GM18951 (cell line): ENCODE results near the gene SEC14L1.
"Not testable (repeated sequence)": the region's sequence is repeated elsewhere in the genome, so short reads cannot be mapped to it uniquely, and the experiment has no call there.

Experiments
- POLR2A ChIP-seq: IDR thresholded peaks from 4 replicates; pipeline ENCODE4 v1.6.1; 2011; ENCODE audit warnings: mild to moderate bottlenecking; ENCODE audit not compliant: insufficient read length, insufficient read depth; ENCODE audit errors: extremely low read depth
- in situ Hi-C: fragments of 300-500 bp; cut with MboI; formaldehyde crosslinking; loops from one replicate; pipeline ENCODE4 v1.12.0; 2022; ENCODE audit warnings: low sequenced_read_pairs, mixed read lengths, inconsistent platforms; ENCODE audit not compliant: unreplicated experiment

Gene SEC14L1

DNA sequence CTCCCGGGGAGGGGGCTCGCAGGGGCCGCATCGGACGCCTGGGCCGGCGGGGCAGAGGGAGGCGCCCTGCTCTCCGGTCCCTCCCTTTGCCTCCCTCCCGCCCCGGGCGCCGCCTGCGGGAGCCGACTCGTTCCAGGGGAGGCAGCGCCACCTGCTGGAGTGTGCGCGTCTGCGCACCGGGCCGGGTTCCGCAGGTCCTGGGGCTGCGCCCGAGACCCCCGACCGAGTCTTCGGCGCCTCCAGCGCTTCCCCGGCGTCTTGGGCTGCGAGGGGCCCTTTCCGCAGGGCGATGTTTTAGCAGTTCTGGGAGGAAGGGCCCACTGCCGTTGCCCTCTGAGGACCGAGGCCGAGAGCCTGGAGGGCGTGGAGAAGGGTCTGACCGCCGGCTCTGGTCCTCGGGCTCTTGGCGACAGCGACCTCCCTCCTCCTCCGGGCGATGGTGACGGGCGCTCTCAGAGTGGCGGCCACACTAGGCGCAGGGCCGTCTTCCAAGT, 106.3 kb downstream of the SEC14L1 start:
- TF ChIP-seq POLR2A, result no peak

DNA sequence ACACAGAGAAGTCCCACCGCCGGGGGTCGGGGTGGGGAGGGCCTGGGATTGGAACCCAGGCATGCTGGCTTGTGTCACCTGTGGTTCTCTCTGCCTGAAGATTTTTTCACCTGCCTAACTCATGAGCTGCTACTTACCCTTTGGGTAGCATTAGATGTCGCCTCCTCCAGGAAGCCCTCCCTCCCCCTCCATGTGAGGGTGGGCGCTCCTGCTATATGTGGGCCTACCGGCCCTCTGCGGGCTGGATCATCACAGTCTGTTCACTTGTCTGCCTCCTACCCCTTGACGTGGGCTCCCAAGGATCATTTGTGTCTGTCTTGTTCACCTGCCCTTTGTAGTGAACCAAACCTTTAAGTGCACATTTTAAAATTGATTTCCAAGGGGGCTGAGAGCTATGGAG, 106.8 kb downstream of the SEC14L1 start:
- in situ Hi-C loops, result loop anchor here (5.0 to 25.0 kb wide), 2 partner anchors 160 to 385 kb away; partner anchors contain the start of gene MGAT5B
- no peak for TF ChIP-seq POLR2A

More for the DNA sequence above, 106.3 kb downstream of the SEC14L1 start:
- in situ Hi-C loops, result loop anchor here (5.0 to 25.0 kb wide), 2 partner anchors 160 to 385 kb away; partner anchors contain the start of gene MGAT5B

DNA sequence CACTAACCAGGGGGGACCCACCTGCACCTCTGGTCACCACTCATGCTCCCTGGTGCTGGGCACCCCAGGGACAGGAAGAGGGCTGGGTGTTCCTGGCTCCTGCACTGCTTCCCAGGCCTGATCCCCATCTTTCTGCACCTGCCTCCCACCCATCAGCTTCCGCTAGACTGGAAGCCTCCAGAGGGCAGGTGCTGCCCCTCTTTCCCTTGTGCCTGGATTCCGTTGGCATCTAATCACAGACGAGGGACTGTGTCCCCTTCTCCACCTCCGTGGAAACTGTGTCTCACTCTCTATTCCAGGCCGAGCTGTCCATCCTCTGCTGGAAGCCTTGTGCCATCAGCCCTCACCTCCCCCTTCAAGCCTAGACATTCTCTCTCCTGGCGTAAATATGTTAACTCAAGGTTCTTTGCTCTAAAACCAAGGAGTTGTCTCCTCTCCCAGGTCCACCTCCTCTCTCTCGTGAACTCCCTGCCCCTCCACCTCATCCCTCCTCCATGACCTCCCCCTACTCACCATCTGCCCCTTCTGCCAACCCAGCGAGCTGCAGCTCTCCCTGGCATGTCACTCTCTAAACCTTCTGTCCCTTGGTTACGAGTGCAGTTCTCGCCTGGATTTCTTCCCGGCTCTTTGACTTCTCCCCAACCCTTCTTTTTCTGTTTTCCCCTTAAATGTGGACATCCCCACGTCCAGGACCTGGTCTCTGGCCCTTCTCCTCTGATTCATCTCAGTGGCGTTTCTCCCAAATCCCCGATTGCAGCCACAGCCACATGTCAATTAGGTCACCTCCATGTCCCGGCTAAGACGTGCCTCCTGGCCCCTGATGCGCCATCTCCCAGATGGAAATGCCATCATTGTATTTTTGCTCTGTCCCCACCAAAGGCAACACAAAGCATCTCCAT, 107.7 kb downstream of the SEC14L1 start:
- in situ Hi-C loops, result loop anchor here (5.0 to 25.0 kb wide), 2 partner anchors 161 to 386 kb away; partner anchors contain the start of gene MGAT5B

DNA sequence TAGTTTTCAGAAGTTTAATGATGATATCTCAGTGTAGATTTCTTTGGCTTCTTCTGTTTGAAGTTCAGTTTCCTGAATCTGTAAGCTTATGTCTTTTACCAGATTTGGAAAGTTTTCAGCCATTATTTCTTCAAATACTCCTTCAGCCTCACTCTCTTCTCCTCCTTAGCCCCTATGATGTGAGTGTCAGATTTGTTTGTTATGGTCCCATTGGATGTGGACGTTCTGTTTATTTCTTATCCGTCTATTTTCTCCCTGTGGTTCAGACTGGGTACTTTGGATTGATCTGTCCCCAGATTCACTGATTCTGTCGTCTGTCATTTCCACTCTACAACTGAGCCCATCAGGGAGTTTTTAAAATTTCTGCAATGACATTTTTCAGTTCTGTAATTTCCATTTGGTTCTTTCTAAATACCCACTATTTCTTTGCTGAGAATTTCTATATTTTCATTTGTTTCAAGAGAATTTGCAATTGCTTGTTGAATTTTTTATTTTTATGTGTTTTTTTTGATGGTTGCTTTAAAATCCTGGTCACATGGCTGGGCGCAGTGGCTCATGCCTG, 110.9 kb downstream of the SEC14L1 start:
- in situ Hi-C loops, result no loop called here
- no peak for TF ChIP-seq POLR2A

More for the DNA sequence above, 107.7 kb downstream of the SEC14L1 start:
- TF ChIP-seq POLR2A, result no peak

DNA sequence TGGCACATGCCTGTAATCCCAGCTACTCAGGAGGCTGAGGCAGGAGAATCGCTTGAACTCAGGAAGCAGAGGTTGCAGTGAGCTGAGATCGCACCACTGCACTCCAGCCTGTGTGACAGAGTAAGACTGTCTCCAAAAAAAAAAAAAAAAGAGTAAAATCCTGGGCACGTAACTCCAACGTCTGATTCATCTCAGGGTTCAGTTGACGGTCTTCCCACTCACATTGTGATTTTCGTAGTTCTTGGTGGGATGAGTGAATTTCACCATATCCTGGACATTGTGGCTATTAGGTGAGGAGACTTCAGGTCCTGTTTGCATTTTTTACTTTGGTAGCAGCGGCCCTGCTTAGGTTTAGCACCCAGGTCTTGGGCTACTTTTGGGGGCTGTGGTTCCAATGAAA, 111.5 kb downstream of the SEC14L1 start:
- in situ Hi-C loops, result not testable (repeated sequence)

DNA sequence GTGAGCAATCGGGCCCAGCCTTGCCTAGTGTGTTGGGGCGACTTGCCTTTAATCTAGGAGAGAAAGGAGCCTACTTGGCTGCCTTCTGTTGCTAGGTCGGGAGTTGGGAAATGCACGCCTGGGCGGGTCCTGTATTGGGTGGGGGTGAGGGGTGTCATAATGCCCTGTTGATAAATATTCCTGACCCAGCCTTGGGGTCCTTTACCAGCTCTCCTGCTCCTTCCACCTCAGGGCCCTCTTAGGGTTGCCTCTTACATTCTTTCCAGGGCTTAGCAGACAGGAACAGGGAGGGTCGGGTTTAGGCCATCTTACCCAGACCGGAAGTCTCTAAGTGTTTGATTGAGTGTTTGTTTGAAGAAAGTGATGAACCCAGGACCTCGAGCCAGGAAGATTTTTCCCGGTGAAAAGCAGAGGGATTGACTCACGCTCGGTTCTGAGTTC, 112.9 kb downstream of the SEC14L1 start:
- no peak for TF ChIP-seq POLR2A
- in situ Hi-C loops, result no loop called here

DNA sequence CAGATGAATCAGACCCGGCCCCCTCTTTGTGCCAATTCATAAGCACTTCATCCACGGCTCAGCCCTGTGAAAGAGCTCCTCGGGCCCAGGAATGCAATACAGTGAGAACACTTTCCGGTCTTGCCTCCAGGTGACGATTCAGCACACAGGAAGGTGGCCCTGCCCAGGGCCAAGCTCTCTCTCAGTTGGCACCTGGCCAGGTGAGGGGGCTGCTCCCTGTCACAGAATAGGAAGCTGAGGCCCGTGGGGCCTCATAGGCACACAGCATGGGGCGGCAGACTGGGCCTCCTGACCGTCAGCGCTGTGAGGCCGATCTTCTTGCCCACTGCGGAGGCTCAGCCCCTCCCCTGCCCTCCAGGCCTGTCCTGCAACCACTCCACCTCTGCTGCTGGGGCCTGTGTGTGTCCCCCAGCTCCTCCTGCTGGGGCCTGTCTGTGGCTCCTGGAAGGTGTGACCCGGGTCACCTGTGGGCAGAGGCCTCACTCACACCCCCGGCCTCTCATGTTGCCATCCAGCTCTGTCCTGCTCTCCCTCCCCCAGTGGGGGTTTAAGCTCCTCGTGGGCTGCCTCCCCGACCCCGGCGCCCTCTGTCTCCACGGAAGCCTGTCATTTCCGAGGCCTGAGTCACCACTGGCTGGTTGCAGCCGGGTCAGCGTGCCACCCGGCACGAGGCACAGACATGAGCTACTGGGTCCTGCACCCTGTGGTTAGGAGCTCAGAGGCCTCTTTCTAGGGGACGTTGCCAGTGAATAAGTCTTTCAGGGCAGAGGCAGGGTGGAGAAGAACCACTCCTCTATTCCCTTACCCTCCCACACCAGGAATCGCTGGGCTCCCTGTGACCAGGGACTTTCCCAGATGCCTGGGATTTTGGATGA, 114.4 kb downstream of the SEC14L1 start:
- no peak for TF ChIP-seq POLR2A
- in situ Hi-C loops, result no loop called here

DNA sequence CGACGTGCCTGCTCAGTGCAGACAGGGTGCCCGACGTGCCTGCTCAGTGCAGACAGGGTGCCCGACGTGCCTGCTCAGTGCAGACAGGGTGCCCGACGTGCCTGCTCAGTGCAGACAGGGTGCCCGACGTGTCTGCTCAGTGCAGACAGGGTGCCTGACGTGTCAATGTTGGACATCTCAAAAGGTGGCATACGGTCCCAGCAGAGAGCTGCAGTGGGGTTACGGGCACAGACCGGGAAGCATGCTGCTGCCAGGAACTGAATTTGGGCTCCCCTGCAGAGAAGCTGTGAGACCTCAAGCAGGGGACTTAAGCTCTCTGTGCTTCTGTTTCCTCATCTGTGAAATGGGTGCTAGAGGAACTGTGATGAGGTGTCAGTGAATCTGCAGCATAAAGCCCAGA, 115.2 kb downstream of the SEC14L1 start:
- in situ Hi-C loops, result not testable (repeated sequence)

DNA sequence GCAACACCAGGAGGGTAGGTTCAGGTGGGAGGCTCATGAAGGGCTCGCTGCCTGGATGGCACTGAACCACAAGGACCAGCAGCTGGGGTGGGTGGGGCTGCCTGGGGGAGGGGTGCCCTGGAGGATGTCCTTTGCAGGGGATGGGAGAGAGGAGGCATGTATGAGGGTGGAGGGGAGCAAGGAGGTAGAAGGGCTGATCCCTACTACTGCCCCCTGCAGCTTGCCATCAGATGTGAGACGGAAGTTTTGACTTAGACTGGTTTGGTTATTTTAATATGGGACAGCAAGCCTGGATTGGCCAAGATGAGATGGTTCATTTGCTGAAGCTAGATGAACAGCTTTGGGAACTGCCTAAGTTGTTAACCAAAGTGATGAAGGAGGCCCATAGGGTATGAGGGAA, 115.9 kb downstream of the SEC14L1 start:
- TF ChIP-seq POLR2A, result no peak
- in situ Hi-C loops, result no loop called here

DNA sequence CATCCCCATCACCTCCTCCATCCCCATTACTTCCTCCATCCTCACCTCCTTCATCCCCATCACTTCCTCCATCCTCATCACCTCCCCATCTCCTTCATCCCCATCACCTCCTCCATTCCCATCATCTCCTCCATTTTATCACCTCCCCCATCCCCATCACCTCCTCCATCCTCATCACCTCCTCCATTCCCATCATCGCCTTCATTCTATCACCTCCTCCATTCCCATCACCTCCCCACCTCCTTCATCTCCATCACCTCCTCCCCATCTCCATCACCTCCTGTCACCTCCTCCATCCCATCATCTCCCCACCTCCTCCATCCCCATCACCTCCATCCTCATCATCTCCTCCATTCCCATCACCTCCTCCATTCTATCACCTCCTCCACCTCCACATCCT, 116.4 kb downstream of the SEC14L1 start:
- TF ChIP-seq POLR2A, result no peak
- in situ Hi-C loops, result no loop called here

DNA sequence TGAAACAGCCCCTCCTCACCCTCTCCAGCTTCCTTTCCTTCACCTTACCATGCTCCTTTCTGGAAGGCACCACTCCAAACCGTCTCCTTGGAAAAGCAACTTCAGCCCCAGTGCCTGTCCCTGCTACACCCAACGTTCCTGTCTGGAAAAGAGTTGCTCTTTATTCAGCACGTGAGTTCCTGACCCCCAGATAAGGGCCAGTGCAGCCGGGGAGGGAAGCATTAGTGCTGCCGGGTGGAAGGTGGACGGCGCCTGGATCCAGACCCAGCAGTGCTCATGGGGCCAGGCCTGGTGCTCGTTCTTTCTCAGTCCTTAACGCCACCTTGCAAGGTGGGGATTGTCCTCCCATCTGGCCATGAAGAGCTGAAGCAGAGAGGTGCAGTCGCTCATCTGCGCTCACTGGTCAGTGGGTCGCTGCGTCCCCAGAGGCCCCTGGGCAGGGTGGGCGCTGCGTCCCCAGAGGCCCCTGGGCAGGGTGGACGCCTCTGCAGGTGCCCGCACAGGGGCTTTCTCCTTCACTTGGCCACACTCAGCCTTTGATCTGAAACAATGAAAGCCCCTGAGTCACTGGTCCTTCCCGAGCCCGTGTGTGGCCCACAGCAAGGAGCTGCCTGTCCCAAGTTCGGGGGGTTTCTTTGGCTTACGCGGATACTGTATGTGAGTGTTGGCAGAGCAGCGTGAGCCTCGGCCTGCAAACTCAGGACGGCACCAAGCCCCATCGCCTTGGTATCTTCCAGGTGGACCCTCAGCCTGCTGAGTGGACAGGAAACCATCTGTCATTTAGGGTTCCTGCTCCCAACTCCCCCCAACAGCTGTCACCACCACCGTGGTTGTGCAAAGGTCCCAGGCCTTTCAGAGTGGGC, 117.1 kb downstream of the SEC14L1 start:
- TF ChIP-seq POLR2A, result no peak
- in situ Hi-C loops, result no loop called here

DNA sequence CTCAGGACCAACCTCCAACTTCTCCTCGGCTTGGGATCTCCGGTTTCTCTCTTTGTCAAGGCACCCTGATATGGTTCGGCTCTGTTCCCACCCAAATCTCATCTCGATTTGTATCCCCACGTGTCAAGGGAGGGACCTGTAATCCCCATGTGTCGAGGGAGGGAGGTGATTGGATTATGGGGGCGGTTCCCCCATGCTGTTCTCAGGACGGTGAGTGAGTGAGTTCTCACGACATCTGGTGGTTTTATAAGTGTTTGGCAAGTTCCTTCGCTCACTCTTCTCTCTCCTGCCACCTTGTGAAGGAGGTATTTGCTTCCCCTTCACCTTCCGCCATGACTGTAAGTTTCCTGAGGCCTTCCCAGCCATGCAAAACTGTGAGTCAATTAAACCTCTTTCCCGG, 117.9 kb downstream of the SEC14L1 start:
- in situ Hi-C loops, result no loop called here

DNA sequence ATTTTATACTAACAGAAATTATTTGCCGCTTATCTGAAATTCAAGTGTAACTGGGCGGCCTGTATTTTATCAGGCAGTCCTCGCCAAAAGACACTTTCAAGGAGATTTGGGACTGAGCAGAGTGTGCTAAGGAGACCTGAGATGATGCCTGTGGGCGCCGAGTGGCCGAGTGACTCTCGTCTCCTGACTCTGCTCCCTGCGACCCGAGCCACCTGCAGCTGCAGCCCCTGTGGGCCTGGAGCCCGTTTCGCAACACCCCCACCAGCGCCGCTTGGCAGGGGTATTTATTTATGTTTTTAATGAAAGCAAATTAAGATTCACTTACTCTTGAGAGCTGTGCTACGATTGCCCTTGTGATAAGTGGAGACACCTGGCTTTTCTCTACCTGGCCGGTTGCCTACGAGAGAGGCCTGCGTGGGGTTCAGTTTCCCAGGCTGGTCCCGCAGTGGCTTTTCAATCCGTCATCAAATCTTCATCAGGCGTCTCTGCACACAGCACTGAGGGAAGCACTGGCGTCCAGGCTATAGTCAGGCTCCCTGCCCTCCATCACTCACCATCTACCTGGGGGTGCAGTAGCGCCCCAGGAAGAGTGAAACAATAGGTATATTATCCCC, 124.0 kb downstream of the SEC14L1 start:
- TF ChIP-seq POLR2A, result no peak
- in situ Hi-C loops, result no loop called here

More for the DNA sequence above, 117.9 kb downstream of the SEC14L1 start:
- no peak for TF ChIP-seq POLR2A
